Pulmonary artery endothelial cell (primary cell): ENCODE results near the gene DHRS11. TPM values are rescaled to one million over a fixed set of nuclear protein-coding genes. Genes with fewer than 3 reads are reported as not detected.

Source experiments
- DNase-seq: peaks from one replicate; pipeline ENCODE4 v3.0.0-alpha.2; 2011; ENCODE audit warnings: low read depth, low spot score
- total RNA-seq: library from RNA; depleted of rRNA; stranded (reverse); fragments of >200 nt; gene quantifications from 2 replicates; pipeline ENCODE4 v1.2.3, GENCODE V29; 2014

Gene DHRS11
- total RNA-seq, 1 donor from 2014 or later = 10.0 TPM

DNA sequence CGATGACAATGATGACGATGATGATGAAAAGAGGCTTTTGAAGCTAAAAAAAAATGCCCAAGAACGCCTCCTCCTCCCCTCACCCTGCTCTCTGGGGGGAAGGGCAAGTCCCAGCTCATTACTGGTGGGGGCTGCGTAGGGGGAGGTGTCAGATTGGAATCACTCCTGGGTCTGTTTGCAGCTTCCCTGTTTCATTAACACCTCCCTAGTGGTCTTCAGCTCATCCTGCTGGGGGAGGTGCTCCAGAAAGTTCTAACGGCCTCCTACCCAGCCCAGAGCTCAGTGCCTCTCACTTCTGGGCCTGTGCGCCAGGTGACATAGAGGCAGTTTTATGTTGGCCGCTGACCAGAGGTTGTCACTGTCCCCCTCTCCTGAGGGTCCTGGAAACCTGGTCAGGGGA is 22.4 kb downstream of the DHRS11 start:
- no peak for DNase-seq

DNA sequence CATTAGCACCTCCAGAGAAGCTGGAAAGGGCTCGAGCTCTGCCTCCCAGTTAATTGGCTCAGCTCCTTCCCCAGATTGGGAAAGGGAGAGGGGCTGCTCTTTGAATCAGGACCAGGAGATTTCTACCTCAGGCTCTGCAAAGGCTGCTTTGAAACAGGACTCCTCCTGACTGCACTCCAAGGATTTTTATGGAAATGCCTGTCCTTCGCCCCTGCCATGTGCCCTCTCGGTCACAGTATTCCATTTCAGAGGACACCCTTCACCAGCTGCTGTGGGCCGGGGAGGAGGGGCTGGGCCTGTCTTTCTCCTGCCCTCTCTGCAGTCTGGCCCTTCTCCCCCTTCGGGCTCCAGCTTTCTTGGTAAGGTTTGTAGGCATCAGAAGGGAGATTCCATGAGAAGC is 23.3 kb downstream of the DHRS11 start:
- no peak for DNase-seq

DNA sequence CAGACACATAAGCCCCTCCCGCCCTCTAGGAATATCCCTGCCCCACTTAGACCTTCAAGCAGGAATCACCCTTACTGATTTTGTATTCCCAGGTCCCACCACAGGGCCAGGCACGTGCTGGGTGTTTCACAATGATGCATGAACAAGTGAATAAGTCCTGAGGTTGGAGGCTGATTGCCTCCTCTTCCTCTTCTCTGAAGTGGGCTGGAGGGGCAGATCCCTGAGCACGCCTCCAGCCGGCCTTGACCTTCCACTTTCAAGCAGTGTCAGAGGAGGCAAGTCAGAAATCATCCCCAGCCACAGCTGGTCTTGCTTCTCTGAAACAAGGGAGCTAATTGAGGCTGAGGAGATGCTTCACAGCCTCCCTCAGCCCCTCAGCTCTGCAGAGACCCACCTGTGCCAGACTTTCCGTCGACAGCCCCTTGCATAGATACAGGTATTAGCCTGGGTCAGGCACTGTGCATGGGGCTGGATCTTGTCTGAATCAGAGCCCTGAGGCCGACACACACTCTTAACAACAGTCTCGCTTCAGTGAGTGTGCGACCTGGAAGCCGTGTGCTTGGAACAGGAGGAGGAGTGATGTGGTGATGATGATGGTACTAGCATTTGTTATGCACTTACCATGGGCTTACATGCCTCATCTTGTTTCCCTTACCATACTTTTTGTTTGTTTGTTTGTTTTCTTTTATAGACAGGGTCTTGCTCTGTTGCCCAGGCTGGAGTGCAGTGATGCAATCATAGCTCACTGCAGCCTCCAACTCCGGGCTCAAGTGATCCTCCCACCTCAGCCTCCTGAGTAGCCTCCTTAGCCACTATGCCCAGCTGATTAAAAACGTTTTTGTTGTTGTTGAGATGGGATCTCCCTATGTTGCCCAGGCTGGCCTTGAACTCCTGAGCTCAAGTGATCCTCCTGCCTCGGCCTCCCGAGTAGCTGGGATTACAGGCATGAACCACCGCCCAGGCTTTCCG is 24.7 kb downstream of the DHRS11 start:
- DNase-seq = no peak

DNA sequence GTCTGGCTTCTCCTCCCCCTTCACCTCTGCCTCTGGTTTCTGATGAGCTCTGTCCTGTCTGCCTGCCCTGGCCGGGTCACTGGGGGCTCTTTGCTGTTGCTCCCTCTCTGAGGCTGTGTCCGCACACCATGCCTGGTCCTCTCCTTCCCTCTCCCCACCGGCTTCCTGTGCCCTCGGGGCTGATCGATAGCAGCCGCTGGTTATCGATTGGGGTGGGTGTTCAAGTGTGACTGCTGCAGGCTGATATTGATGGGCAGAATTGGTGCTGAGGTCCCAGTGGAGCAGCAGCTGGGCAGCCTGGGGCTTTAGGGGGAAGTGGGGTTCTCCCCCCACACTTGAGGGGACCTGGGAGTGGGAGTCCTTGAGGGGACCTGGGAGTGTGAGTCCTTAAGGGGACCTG is 26.1 kb downstream of the DHRS11 start:
- no peak for DNase-seq

DNA sequence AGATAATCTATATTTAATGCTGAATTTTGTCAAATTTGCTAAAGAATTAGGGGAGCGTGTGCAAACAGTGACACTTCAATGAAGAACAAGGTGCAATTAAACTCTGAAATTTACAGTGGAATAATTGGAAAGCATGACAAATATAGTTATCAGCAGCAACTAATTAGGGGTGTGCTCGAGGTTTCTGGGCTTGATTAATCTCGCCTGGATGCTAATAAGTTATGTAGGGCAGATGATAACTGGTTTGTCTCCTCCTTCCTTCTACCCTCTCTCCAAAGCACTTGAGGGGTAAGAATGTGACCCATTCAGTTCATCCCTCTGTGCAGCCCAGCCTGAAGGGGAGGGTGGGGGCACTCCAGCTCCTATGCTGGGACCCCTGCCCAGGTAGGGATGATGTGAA is 31.6 kb downstream of the DHRS11 start:
- no peak for DNase-seq

DNA sequence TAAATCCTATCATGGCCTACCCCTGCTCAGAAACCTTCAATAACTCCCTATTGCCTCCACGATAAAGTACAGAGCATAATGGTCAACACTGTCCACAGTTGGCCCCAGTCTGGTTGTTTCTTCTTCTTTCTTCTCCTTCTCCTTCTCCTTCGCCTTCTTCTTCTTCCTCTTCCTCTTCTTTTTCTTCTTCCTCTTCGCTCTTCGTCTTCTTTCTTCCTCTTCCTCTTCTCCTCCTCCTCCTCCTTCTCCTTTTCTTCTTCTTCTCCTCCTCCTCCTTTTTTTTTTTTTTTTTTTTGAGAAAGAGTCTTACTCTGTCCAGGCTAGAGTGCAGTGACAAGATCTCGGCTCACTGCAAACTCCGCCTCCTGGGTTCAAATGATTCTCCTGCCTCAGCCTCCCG is 33.5 kb downstream of the DHRS11 start:
- DNase-seq = no peak

DNA sequence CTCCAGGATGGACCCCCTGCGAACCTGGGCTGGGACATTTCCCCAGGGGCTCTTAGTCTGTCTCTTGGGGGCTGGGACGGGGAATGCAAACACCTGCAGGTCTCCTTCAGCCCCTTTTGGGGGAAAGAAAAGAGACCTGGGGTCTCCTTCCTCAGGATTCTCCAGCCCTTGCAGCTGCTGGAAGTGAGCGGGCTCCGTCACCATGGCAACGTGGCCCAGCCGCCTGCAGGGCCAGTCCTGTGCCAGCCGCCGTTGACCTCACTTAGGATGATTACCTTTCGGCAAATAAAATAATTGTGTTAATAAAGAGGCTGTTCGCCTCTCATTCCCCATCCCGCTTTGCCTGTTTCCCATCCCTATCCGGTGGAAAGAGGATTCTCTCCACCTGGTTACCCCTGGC is 35.4 kb downstream of the DHRS11 start:
- DNase-seq = no peak

DNA sequence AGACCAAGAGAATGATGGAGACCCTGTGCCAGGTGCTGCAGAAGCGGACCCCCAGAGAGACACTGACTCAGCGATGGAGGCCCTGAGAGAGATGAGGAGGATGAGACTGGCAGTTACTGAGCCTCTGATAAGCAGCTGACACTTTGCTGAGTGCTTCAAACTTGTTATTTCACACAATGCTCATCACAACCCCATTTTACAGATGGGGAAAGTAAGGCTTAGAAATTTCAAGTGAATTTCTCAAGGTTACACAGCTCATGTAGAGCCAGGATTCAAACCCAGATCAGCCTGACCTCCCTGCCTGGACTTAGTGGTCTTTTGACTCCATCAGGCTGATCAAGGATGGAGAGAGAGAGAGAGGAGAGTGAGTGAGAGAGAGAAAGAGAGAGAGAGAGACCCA is 36.9 kb downstream of the DHRS11 start:
- DNase-seq = no peak

DNA sequence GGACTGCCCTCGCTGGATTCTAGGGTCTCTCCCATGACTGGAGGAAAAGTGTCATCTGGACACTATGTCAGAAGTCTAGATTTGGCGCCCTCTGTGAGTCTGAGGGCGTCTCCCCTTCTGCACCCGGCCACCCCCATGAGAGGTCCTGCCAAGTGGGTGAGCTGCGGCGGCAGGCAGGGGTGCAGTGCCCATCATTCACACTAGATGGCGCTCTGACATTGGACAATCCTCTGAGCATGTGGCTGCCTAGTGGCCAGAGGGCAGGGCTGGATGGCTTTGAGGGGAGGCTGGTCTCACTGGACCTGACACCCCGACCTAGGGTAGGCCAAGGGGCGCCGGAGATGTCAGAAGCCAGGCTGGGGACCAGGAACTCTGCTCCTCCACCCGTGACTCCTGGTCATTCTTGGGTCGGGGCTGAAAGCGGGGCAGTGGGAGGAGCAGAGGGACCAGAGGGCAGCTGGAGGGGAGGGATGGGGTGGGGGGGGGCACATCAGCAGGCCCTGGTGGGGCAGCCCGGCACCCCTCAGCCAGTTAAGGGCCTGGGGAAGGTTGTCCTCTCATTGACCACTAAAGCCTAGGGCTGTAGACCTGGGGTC is 37.7 kb downstream of the DHRS11 start:
- peak; percentile 13 for DNase-seq

DNA sequence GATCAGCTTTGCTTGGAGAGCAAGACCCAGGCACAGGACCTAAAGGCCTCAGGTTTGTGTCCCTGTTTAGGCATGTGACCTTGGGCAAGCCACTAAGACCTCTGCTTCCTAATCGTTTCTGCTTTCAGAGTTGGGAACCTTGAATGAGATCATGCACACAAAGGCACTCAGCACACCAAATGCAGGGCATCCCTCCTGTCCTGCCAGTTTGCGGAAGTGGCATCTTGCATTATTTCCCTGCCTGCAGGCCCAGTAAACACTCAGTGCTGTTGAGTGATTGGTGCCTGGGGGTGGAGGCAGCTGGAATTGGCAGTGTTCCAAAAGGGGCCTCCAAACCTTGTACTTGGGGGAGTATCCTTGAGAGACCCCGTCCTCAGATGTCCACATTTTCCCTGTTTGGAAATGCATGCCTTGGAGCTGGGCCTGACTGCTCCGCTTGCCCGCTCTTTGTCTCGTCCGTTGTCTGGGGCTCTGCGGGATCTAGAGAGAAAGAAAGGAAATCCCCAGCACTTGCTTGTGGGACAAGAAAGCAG is 38.4 kb downstream of the DHRS11 start:
- no peak for DNase-seq

DNA sequence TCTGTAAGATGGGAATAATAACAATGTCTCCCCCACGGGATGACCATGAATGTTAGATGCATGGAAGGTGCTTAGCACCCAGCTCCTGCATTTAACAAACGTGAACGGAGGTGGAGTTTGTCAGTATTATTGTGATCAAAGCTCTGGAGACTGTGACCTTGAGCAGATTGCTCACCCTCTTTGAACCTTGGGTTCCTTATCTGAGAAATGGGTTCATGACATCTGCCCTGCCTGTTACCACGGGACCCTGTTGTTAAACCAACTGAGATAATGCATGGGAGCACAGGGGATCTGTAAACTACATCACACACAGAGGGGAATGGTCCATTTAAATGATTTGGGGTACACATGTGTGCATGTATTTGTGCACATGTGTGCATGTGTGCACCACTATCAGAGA is 39.3 kb downstream of the DHRS11 start:
- DNase-seq = no peak

DNA sequence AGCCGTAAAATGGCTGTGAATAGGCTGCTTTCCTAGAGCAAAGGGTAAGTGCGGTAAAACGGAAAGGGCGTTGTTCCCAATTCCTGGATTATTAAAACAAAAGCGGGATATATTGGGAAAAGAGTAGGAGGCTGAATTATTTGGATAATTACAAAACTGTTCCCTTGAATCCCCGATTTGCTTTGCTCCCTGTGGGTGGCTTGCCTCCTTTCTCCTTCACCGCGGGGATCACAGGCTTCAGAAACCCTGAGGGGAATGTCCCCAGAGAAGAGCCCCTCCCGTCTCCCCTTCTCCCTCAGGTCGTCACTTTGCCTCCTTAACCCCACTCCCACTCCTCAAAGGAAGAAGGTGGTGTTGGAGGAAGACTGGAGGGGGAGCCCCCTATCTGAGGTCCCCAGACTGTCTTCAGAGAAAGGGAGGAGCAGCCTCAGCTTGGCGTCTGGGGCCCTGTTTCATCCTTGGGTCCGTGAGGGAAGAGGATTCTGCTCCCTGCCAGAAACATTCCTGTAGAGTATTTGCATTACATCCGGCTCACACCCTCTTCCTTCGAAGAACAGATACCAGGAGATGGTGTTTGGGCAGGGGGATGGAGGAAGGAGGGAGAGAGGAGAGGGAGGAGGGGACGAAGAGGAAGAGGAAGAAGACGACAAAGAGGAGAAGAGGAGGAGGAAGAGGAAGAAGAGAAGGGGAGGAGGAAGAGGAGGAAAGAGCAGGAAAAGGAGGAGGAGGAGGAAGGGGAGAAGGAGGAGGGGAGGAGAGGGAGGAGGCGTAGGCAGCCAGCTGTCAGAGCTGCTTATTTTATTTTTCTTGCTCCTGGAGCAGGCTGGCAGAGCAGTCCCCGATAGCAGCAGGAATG is 41.5 kb downstream of the DHRS11 start:
- DNase-seq = no peak

DNA sequence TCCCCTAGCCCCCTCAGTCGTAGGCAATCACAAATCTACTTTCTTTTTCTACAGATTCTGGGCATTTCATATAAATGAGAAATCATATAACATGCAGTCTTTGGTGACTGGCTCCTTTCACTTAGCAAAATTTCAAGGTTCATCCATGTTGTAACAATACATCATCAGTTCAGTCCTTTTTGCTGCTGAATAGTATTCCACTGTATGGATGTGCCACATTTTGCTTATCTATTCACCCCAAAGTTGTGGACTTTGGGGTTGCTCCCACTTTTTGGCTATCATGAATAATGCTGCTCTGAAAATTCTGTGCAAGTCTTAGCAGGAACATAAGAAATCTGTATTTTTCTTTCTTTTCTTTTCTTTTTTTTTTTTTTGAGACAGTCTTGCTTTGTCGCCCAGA is 48.7 kb downstream of the DHRS11 start:
- no peak for DNase-seq

DNA sequence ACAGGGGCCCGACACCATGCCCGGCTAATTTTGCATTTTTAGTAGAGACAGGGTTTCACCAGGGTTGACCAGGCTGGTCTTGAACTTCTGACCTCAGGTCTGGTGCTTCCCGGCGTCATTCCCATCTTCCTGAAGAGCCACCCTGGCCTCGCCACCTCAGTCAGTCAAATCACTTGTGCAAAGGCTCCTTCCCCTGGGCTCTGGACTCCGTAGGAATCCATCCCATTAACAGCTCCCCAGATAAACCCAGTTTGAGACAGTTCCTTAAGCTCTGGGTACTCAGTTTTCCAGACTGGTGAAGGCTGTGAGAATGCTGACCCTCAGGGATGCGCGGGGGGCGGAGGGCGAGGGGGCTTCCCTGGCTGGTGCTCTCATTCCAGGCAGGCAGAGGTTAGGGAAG is 49.2 kb downstream of the DHRS11 start:
- no peak for DNase-seq

DNA sequence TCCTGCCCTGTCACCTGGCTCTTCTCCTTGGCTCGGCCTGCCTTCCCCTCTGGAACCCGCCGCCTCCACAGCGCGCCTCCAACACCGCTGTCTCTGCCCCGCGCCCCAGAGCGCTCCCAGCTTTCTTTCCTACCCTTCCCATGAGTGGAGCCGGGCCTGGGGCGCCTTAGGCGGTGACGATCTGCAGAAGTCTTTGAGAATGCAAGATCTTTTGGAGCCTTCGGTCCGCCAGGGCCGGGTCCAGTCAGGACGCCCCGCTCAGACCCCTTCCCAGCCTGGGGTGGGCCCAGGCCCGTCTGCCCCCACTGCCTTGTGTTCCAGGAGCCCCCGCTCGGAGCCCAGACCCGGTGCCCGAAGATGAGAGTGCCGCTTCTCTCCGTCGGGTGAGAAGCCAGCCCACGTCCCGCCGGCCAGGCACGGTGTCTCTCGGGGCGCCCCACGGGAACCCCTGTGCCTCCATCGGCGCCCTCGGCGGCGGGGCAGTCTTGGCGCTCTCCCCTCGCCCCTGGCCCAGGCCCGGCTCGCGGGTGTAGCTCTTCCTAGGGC is 49.7 kb downstream of the DHRS11 start:
- DNase-seq = no peak

DNA sequence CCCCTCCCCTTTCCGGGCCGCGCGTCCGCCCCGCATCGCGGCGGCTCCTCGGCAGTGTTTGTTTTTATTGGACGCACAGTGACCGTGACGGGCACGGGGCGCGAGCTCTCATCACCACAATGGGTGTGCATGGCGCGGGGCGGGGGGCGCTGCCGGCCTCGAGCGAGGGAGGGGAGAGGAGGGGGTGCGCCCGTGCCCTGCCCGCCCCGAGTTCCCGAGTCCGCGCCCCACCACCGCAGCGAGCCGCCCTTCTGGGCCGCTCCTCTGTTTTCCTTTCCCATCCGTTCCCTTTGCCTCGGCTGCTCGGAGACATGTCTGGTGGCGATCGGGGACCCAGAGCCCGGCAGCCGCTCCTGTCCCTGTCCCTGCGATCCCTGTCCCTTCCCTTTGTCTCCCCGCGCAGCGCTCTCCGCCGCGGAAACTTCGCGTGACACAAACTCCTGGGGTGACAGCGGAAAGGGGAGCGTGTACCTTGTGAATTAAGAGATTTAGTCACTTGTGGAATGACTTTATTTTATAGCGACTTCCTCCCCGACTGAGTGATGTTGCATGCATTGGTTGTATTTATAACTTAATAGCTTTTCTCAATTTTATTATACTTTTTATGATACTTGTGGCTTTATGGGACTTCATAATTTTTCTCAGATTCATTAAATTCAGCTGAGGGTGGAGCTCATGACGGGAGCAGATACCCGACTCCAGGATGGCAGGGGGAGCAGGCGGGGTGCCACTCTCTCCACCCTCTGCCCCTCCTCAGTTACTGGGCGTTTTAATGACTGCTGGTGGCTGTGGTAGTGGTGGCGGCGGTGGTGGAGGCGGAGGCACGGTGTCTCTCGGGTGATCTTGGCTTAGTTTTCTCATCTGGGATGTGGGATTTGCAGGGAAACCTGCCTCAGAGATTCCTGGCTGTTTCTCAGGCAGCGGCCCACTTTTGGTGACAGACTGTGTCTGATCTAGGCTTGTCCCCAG is 50.5 kb downstream of the DHRS11 start:
- DNase-seq = no peak

DNA sequence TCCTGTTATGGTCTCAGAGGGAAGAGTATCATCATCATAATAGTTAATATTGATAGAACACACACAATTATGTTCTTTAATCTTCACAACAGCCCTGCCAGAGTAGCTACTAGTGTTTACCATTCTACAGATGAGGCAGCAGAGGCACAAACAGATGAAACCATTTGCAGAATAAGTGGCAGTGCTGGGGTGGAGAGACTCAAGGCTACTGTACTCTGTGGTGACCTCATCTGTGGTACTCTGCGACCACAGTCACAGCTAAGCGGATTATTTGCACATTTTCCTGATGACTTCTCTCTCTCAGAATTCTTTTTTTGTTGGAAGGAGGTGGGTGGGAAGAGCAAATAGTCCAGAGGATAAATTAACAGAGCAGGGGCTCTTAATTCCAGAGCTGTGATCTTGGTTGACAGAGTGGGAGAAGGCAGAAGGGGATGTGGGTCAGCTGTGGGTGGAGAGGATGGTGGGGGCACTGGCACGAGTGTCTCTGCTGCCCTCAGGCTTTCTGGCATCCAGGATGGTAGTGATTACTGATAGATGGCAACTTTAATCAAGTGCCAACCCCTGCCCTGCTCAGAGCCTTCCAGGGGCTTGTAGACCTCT is 51.5 kb downstream of the DHRS11 start:
- no peak for DNase-seq

DNA sequence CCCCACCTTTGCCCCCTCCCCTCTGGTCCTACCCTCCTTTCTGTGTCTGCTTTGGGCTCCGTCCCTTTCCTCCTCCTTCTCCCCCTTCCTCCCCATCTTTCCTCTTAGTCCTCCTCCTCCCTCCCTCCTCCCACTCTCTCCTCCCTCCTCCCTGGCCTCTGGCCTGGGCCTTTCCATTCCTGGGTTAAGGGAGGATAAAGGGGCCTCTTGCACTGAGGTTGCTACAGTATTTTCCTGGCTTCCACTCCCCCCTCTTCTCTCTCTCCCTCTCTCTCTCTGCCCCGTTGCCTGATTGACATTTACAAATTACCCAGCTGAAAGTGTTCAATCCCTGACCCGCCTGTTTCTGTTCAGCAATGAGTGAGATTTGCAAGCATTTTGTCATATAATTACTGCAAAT is 53.7 kb downstream of the DHRS11 start:
- DNase-seq = no peak

DNA sequence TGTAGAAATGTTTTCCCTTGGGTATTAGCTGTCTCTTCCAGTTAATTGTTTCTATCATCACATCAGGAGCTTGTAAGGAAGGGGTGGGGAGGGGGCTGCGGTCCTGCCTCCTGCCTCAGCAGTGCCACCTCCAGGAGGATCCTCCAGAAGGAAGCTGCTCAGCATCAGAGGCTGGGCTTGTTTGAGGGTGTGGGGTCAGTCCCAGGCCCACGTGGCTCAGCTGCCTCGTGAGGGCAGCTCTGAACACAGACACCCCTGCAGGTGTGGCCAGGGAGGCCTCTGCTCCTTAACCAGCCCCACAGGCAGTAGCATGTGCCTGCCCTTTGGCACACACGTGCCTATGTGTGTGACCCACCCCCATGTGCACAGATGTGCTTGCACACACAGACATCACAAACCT is 56.0 kb downstream of the DHRS11 start:
- no peak for DNase-seq
